AG09319 (cell line): Measurements from ENCODE around the gene PSMB1.
"Not testable (repeated sequence)": the region's sequence is repeated elsewhere in the genome, so short reads cannot be mapped to it uniquely, and the experiment has no call there.

Experiments used
- DNase-seq: peaks from one replicate; pipeline ENCODE4 v3.0.0-alpha.2; 2010; ENCODE audit warnings: low read depth; ENCODE audit errors: extremely low read depth
- TF ChIP-seq, protein P1 (sequence below): IDR thresholded peaks from 2 replicates; pipeline ENCODE4 v1.5.1; 2011; ENCODE audit warnings: low read depth, mild to moderate bottlenecking, inconsistent platforms, low read length, moderate library complexity

The PSMB1 gene

GRCh38 chr6:170509723-170510018 lies 43.4 kb downstream of the PSMB1 start:
- TF ChIP-seq, protein P1, sequence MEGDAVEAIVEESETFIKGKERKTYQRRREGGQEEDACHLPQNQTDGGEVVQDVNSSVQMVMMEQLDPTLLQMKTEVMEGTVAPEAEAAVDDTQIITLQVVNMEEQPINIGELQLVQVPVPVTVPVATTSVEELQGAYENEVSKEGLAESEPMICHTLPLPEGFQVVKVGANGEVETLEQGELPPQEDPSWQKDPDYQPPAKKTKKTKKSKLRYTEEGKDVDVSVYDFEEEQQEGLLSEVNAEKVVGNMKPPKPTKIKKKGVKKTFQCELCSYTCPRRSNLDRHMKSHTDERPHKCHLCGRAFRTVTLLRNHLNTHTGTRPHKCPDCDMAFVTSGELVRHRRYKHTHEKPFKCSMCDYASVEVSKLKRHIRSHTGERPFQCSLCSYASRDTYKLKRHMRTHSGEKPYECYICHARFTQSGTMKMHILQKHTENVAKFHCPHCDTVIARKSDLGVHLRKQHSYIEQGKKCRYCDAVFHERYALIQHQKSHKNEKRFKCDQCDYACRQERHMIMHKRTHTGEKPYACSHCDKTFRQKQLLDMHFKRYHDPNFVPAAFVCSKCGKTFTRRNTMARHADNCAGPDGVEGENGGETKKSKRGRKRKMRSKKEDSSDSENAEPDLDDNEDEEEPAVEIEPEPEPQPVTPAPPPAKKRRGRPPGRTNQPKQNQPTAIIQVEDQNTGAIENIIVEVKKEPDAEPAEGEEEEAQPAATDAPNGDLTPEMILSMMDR, result no peak
- DNase-seq, result no peak

DNA sequence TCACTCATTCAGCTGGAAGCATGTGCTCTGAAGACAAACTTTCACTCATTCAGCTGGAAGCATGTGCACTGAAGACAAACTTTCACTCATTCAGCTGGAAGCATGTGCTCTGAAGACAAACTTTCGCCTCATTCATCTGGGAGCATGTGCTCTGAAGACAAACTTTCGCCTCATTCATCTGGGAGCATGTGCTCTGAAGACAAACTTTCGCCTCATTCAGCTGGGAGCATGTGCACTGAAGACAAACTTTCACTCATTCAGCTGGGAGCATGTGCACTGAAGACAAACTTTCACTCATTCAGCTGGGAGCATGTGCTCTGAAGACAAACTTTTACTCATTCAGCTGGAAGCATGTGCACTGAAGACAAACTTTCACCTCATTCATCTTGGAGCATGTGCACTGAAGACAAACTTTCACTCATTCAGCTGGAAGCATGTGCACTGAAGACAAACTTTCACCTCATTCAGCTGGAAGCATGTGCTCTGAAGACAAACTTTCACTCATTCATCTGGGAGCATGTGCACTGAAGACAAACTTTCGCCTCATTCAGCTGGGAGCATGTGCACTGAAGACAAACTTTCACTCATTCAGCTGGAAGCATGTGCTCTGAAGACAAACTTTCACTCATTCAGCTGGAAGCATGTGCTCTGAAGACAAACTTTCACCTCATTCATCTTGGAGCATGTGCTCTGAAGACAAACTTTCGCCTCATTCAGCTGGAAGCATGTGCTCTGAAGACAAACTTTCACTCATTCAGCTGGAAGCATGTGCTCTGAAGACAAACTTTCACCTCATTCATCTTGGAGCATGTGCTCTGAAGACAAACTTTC lies 44.0 kb downstream of the PSMB1 start:
- not testable (repeated sequence) for DNase-seq

GRCh38 chr6:170508275-170508674 lies 44.8 kb downstream of the PSMB1 start:
- not testable (repeated sequence) for DNase-seq

- DNase-seq, result not testable (repeated sequence)
Observed at GRCh38 chr6:170507728-170508127, 45.4 kb downstream of the PSMB1 start.

- TF ChIP-seq, protein P1, result no peak
- no peak for DNase-seq
Observed at GRCh38 chr6:170506446-170506845, 46.7 kb downstream of the PSMB1 start.

GRCh38 chr6:170505306-170505705 lies 47.8 kb downstream of the PSMB1 start:
- DNase-seq, result no peak

DNA sequence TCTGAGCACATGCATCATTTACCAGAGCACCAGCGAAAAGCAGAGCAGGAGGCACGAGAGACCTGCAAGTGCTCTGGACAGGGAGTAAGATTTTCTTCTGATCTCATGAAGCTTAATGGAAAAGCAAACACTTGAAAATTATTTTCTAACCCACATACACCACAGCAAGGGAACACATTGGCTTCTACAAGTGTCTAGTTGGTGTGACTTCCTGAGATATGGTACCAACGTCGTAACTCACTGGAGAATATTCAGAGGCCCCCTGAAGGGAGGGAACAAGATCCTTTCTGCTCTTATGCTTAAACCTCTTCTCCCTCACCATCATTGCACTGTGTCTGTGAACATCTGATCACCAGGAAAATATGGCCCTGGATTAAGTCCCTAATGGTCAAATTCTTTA lies 48.6 kb downstream of the PSMB1 start:
- no peak for DNase-seq
- TF ChIP-seq, protein P1, result no peak

More at GRCh38 chr6:170505306-170505705, 47.8 kb downstream of the PSMB1 start:
- TF ChIP-seq, protein P1, result no peak

DNA sequence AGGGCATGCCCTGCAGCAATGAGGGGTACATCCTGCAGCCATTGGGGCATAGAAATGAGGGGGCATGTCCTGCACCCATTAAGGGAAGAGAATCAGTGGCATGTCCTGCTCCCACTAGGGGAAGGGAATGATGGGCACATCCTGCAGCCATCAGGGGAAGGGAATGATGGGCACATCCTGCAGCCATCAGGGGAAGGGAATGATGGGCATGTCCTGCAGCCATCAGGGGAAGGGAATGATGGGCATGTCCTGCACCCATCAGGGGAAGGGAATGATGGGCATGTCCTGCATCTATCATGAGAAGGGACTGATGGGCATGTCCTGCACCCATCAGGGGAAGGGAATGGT lies 49.7 kb downstream of the PSMB1 start:
- TF ChIP-seq, protein P1, result no peak
- no peak for DNase-seq

GRCh38 chr6:170502733-170503413 lies 50.2 kb downstream of the PSMB1 start:
- DNase-seq, result not testable (repeated sequence)

- DNase-seq, result not testable (repeated sequence)
Observed at GRCh38 chr6:170502268-170502667, 50.8 kb downstream of the PSMB1 start.
